Fibroblast of skin of back (primary cell): ENCODE data around the gene ASTL.

Experiments used
- DNase-seq: peaks from one replicate; pipeline ENCODE4 v3.0.0-alpha.2; 2013

ASTL gene

DNA sequence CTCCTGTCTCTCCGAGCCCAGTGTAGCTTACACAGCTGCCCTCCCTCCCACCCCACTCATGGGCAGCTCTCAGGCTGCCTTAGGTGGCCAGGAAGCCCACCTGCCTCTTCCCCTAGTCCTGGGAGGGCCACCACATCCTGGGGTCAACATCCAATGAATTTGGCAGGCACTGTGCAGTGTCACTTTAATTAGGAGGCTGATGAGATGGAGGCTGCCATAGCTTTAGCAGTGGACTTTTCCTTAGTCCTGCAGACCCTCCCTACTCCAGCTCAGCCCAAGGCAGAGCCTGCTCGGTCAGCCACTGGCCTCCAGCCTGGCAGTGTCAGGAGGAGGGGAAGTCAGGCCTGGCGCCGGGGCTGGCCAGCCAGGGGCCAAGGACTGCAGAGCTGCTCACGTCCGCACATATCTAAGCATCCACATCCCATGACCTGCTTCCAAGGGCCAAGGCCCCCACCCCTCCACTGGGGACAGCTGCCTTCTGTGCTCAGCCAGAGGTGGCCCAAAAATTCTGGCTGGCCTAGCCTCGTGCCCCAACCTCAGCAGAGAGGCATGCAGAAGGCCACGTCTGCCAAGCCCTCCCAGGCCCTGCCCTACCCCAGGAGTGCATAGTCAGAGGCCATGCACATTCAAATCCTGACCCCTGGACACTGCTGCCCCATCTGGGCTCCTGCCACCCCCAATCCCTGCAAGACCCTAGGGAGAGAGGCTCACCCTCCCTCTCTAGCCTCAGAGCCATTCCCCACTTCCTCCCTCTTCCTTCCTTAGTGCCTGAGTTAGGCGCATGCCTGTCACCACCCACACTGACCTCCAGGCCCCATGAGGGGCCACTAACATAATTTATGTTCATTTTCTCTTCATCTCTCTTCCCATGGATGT, 55.0 kb downstream of the ASTL start:
- no peak for DNase-seq

DNA sequence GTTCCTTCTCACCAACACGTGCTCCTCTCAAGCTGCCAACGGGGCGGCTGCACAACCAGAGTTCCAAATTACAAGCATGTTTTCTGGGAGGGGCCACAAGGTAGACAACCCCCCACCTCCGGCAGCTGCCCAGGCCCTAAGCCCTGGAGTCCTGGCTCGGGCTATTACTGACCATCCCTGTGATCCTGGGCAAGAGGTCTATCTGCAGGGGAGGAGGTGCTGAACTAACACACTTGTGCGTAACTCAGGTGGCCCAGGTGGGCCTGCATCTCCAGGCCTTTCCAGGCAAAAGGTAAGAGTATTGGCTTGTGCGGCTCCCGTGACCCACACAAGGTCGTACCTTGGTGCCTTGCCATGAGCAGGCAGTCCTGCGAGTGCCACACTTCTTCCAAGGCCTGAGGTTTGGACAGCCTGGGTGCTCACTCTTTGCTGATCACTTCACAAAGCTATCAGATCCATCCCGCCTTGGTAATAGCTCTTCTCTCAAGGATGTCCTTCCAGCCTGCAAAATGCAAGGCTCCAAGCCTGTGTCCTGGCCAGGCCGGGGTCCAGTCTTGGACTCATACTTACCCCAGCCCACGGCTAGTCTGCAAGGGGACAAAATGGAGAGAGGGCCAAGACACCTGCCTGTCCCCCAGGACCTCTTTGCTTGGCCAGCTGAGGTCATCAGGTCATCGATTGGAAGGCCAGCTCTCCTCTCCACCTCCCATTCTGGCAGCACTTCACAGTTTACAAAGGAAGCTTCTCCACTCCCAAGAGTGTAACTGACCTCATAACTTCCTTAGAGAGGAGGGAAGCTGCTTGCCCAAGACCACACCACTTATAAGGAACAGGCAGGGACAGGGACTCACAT, 55.9 kb downstream of the ASTL start:
- DNase-seq: no peak

DNA sequence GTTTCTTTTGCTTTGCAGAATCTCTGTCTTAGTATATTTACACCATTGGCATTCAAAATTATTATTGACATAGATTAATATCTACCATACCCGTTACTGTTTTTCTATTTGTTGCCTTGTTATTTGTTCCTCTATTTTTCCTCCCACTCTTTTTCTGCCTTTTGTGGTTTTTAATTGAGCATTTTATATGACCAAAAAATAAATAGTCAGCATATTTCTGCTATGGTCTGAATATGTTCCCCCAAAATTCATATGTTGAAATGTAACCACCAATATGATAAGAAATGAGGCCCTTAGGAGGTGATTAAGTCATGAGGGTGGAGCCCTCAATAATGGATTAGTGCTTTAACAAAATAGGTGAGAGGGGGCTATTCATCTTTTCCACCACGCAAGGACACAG, 57.3 kb downstream of the ASTL start:
- DNase-seq: no peak

DNA sequence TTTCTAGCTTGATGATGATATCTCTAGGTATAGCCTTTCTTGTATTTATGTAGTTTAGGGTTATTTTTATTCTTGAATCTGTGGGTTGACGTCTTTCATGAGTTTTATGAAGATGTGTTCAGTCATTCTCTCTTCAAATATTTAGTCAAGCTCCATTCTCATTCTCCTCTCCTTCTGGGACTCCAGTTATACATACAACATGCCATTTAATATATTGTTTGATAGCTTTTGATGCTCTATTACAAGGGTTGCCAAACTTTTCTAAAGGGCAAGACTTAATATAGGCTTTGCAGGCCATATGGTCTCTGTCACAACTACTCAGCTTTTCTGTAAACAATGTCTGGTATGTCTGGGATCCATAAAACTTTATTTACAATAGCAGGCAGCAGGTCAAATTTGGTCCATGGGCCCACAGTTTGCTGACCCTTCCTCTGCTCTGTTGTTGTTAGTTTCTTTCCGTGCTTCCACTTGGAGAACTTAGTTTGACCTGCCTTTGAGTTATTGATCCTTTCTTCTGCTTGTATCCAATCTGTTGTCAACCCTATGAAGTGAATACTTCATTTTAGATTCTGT, 63.0 kb downstream of the ASTL start:
- DNase-seq: no peak

DNA sequence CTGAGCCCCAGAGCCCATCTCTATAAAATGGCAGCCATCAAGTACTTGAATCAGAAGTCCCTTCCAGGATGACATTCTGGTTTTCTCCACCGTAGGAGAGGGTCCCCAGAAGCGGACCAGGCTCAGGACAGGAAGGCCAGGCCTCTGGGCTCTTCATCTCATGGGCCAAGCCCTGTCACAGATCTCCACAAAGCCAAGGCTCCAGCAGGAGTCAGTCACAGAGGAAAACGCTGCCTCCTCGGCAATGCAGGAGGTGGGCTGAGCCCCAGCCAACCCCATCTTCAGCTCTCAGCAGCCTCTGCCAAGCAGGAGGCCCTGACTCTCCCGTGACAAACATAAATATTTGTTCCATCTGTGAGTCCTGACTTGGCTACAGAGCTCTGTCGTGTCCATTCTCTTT, 64.1 kb downstream of the ASTL start:
- no peak for DNase-seq

DNA sequence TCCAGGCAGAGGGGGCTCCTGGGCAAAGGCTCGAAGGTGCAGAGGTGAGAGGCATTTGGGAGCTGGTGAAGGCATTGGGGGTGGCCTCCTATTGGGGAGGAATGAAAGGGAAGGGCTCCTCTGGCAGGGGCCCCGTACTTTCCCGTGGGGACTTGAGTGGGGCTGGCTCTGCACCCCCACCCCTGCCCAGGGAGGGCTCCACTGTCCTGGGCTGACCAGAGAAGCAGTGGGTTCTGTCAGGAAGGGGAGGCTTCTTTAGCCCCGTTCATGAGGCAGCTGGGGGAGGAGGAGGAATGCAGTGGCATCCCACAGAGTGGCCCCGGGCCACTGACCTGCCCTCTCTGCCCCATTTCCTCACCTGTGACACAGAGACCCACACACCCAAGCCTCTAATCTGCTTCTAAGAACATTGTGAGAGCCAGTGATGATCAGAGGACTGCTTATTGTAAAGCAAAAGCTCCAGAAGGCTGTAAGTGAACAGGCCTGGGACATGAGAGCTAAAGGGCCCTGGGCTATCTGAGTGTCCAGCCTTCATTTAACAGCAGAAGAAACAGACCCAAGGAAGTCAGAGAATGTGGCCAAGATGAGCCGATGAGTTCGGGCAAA, 65.0 kb downstream of the ASTL start:
- DNase-seq: no peak
